Lower lobe of right lung (tissue), 2 donors: ENCODE data around the gene PHIP. TPM values are rescaled to one million over a fixed set of nuclear protein-coding genes. Genes with fewer than 3 reads are reported as not detected.
"Not testable (repeated sequence)": the region's sequence is repeated elsewhere in the genome, so short reads cannot be mapped to it uniquely, and the experiment has no call there.

Experiments
- ATAC-seq, 2 donors: fragments of 200-7000 bp; cut with Tn5 transposase; one replicate each; pipeline ENCODE4 v1.9.1; 2020 to 2022; ENCODE audit warnings: mild to moderate bottlenecking in 2 of 2, moderate library complexity in 2 of 2
- DNase-seq: peaks from one replicate; pipeline ENCODE4 v3.0.0-alpha.2; 2020
- H3K27ac ChIP-seq: fragments of 200-600 bp; one replicate; pipeline ENCODE4 v1.8.0; 2022
- H3K27me3 ChIP-seq: fragments of 200-600 bp; one replicate; pipeline ENCODE4 v1.8.0; 2022; ENCODE audit warnings: low read depth
- H3K36me3 ChIP-seq: fragments of 200-600 bp; one replicate; pipeline ENCODE4 v1.8.0; 2022; ENCODE audit warnings: mild to moderate bottlenecking
- H3K4me1 ChIP-seq: fragments of 200-600 bp; one replicate; pipeline ENCODE4 v1.8.0; 2022
- H3K4me3 ChIP-seq: fragments of 200-600 bp; one replicate; pipeline ENCODE4 v1.8.0; 2022; ENCODE audit warnings: mild to moderate bottlenecking
- H3K9me3 ChIP-seq: fragments of 200-600 bp; one replicate; pipeline ENCODE4 v1.8.0; 2022
- intact Hi-C: fragments of 100-400 bp; cut with DNase I; formaldehyde crosslinking; loops from one replicate; pipeline ENCODE4 v1.11.0; 2022
- total RNA-seq: library from RNA; stranded (reverse); fragmentation: NEBNext Ultra II Directional; extraction: Animal tissue kit (Norgen Biotek cat#: 25700); gene quantifications from one replicate; pipeline ENCODE4 v1.2.1, GENCODE V29; 2021
- TF ChIP-seq, protein P1 (sequence below): fragments of 200-600 bp; IDR thresholded peaks from one replicate; pipeline ENCODE4 v1.8.0; 2022; ENCODE audit warnings: antibody characterized with exemption, mild to moderate bottlenecking
- donor health status: DM: no; HTN: yes; CAD: no; lungs with severe emphysema.

The PHIP gene
- total RNA-seq, 1 donor from 2014 or later = 35.6 TPM

DNA sequence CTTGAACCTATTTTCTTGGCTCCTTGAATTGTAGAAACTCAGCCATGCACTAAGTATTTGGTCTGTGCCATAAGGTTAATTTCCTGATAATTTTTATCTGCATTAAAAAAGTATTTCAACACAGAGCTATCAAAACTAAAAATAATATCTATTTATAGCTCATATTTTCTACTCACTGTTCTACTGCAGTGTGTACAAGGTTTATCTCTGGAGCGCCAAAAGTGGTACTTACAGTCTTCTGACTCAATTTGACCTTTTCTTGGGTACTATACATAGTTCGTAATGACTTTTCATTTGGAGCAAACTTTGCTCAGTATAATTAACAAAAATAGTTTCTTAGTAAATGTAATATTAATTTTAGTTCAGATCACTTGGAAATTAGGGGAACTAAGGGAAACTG is 141.5 kb downstream of the PHIP start:
- TF ChIP-seq, protein P1, sequence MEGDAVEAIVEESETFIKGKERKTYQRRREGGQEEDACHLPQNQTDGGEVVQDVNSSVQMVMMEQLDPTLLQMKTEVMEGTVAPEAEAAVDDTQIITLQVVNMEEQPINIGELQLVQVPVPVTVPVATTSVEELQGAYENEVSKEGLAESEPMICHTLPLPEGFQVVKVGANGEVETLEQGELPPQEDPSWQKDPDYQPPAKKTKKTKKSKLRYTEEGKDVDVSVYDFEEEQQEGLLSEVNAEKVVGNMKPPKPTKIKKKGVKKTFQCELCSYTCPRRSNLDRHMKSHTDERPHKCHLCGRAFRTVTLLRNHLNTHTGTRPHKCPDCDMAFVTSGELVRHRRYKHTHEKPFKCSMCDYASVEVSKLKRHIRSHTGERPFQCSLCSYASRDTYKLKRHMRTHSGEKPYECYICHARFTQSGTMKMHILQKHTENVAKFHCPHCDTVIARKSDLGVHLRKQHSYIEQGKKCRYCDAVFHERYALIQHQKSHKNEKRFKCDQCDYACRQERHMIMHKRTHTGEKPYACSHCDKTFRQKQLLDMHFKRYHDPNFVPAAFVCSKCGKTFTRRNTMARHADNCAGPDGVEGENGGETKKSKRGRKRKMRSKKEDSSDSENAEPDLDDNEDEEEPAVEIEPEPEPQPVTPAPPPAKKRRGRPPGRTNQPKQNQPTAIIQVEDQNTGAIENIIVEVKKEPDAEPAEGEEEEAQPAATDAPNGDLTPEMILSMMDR = no peak
- intact Hi-C loops = no loop called here
- Histone ChIP-seq H3K4me1 (no peaks in the 10 kb centered on the region), H3K27me3 (no peaks in the 10 kb centered on the region), H3K36me3 (peaks cover 27% of the 10 kb centered on the region), H3K27ac (no peak overlapping the region), H3K9me3 (no peaks in the 10 kb centered on the region), H3K4me3 (no peak overlapping the region)
- DNase-seq = no peak
- no peak for ATAC-seq

DNA sequence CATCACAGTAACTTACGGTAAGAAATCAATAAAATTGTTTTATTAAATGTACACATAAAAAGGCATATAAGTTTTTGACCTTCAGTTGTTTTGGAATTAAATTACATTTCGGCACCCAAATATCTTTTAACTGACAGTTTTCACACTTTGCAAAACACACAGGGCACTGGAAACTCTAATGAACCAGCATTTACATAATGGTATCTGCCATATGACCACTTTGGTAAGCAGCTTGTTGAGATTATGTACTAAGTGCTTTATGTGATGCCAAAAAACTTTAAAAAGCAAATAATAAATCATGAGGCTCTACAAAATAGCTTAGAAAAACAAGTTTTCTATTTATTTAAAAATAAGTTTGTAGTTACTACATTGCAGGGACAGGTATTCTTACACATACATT is 142.5 kb downstream of the PHIP start:
- no peaks in the 10 kb centered on the region for H3K9me3 ChIP-seq
- no peak overlapping the region for H3K27ac ChIP-seq
- H3K36me3 ChIP-seq = peaks cover 17% of the 10 kb centered on the region
- H3K4me3 ChIP-seq = no peak overlapping the region
- ATAC-seq (no peak), DNase-seq (no peak)
- TF ChIP-seq, protein P1 = no peak
- no peaks in the 10 kb centered on the region for H3K27me3 ChIP-seq
- H3K4me1 ChIP-seq = no peaks in the 10 kb centered on the region
- intact Hi-C loops = no loop called here

DNA sequence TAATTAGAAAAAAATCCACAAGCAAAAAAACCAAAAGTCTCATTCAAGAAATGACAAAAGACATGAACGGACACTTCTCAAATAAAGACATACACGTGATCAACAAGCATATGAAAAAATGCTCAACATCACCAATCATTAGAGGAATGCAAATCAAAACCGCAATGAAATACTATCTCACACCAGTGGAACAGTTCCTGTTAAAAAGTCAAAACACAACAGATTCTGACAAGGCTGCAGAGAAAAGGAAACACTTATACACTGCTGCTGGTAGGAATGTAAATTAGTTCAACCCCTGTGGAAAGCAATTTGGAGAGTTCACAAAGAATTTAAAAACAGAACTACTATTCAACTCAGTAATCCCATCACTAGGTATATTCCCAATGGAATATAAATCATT is 152.7 kb downstream of the PHIP start:
- Histone ChIP-seq H3K4me3 (no peak overlapping the region), H3K27ac (no peak overlapping the region), H3K9me3 (peaks cover 16% of the 10 kb centered on the region), H3K4me1 (no peaks in the 10 kb centered on the region), H3K27me3 (no peaks in the 10 kb centered on the region), H3K36me3 (no peaks in the 10 kb centered on the region)
- intact Hi-C loops = no loop called here
- ATAC-seq (no peak), DNase-seq (no peak)
- TF ChIP-seq, protein P1 = no peak

DNA sequence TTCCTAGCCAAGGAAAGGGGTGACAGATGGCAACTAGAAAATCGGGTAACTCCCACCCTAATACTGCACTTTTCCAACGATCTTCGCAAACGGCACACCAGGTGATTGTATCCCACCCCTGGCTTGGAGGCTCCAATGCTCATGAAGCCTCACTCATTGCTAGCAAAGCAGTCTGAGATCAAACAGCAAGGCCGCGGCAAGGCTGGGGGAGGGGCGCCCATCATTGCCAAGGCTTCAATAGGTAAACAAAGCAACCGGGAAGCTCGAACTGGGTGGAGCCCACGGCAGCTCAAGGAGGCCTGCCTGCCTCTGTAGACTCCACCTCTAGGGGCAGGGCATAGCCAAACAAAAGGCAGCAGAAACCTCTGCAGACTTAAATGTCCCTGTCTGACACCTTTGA is 156.9 kb downstream of the PHIP start:
- DNase-seq, H3K4me1 ChIP-seq, intact Hi-C loops, H3K4me3 ChIP-seq, ATAC-seq, H3K27me3 ChIP-seq, H3K27ac ChIP-seq, H3K36me3 ChIP-seq: not testable (repeated sequence)
- peaks cover 15% of the 10 kb centered on the region for H3K9me3 ChIP-seq

DNA sequence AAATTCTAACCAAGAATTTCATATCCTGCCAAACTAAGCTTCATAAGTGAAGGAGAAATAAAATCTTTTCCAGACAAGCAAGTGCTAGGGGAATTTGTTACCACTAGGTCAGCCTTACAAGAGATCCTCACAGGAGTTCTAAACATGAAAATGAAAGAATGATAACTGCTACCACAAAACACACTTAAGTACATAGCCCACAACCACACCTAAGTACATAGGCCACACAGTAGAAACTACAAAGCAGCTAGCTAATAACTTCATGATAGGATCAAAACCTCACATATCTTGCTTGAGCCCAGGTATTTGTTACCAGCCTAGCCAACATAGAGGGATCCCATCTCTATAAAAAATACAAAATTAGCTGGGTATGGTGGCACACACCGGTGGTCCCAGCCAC is 160.3 kb downstream of the PHIP start:
- no peak overlapping the region for H3K27ac ChIP-seq
- no peaks in the 10 kb centered on the region for H3K36me3 ChIP-seq
- intact Hi-C loops = no loop called here
- H3K27me3 ChIP-seq = no peaks in the 10 kb centered on the region
- no peaks in the 10 kb centered on the region for H3K4me1 ChIP-seq
- ATAC-seq (no peak), DNase-seq (no peak)
- H3K9me3 ChIP-seq = peaks cover 15% of the 10 kb centered on the region
- H3K4me3 ChIP-seq = no peak overlapping the region
- TF ChIP-seq, protein P1 = no peak

DNA sequence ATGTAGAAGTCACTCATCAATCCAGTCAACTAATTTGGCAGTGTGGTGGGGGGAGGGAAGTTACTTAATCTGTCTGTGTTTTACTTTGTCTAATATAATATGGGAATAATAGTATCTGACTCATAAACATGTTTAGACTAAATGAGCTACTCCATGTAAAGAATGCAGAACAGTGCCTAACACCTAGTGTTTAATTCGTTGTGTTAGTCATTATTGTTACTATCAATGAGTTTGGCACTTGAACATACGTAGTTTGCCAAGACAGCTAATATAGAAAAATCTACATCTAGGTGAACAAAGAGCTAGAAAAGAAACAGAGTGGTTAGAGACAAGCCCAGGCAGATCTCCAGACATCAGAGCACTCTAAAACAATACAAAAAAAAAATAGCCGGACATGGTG is 161.6 kb downstream of the PHIP start:
- Histone ChIP-seq H3K27me3 (no peaks in the 10 kb centered on the region), H3K27ac (no peak overlapping the region), H3K36me3 (no peaks in the 10 kb centered on the region), H3K4me1 (no peaks in the 10 kb centered on the region), H3K9me3 (peaks cover 11% of the 10 kb centered on the region), H3K4me3 (no peak overlapping the region)
- intact Hi-C loops = no loop called here
- TF ChIP-seq, protein P1 = no peak
- ATAC-seq (no peak), DNase-seq (no peak)
